Stimulated activated CD4-positive, alpha-beta T cell treated with anti-CD3 and anti-CD28 coated beads, Interleukin-15, amount 100 ng/mL, for 48 hours (primary cell): ENCODE data around the gene SLC7A5.
"Not testable (repeated sequence)": the region's sequence is repeated elsewhere in the genome, so short reads cannot be mapped to it uniquely, and the experiment has no call there.

ENCODE experiments used
- DNase-seq, 2 donors: peaks; one replicate each; pipeline ENCODE4 v3.0.0-alpha.2; 2020; ENCODE audit warnings: low read depth in 2 of 2

SLC7A5 gene

DNA sequence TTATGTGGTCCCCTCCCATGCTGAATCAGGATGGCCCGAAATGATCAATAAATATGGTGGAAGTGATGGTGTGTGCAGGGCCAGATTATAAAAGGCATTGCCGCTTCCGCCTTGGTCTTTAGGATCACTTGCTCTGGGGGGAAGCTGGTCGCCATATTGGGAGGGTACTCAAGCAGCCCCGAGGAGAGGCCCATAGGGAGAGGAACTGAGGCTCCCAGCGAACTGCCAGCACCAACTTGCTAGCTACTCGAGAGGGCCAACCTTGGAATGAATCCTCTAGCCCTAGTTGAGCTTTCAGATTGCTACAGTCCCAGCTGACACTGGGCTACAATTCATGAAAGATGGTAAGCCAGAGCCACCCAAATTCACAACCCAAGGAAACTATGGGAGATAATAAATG lies 19.0 kb upstream of the SLC7A5 start:
- DNase-seq = not testable (repeated sequence)

DNA sequence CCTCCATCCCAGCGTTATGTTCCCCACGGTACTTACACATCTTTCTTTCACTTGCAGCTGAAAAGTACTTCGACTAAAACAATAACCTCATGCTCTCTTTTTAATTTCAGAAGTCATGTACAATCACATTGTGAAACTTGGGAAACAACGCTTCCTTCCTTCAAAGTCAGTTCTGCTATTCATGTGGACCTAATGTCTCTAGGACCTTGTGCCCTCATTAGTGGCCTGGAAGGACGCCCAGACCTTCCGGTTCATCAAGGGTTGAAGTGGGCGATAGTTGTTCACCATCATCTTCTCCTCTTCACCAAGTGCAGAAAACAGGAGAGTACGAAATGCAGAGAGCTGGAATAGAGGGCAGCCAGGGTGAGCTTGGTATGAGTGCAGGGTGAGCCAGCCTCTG lies 18.6 kb upstream of the SLC7A5 start:
- not testable (repeated sequence) for DNase-seq

DNA sequence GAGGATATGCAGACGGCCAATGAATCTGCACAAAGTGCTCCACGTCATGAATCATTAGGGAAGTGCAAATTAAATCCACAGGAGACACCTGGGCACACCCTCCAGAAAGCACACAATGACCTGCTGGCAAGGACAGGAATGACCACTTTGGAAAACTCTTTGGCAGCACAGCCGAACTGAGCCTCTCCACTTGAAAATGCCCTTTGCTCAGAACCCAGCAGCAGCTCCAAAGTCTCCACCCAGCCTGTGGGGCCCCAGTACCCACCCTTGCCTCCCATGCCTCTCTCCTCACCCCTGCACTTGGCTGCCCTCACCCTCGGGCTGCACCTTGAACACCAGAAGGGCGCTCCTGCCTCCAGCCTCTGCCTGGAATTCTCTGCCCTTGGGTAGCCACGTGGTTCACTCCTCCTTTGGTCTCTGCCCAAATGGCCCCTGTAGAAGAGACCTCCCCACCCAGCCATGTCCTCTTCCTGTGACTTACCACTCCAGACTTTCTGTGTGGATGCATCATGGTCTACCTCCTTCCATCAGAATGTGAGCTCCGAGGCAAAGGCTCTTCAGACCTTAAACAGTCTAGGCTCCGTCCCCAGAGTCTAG lies 16.2 kb upstream of the SLC7A5 start:
- DNase-seq = not testable (repeated sequence)

DNA sequence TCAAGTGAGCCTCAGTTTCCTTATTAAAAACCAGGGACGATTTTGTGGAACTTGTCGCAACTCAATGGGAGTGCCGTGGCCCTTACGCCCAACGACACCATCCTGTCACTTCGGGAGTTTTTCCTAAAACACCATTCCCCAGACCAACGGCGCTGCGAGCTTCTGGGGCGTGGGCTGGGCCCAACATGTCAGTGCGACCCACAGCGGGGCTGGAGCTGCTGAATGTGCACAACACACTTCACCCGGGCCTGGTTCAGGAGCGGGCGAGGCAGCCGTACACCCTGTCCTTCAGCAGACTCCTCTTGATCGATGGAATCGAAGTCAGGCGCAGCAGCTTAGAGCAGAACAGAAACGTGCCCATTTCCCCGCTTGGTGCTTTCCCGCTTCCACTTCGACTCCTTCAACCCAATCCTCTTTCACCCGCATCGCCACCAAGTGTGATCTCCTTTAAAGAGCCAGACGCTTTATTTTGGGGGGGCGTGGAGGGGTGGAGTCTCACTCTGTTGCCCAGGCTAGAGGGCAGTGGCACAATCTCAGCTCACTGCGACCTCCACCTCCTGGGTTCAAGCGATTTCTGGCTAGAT lies 13.2 kb upstream of the SLC7A5 start:
- no peak for DNase-seq

DNA sequence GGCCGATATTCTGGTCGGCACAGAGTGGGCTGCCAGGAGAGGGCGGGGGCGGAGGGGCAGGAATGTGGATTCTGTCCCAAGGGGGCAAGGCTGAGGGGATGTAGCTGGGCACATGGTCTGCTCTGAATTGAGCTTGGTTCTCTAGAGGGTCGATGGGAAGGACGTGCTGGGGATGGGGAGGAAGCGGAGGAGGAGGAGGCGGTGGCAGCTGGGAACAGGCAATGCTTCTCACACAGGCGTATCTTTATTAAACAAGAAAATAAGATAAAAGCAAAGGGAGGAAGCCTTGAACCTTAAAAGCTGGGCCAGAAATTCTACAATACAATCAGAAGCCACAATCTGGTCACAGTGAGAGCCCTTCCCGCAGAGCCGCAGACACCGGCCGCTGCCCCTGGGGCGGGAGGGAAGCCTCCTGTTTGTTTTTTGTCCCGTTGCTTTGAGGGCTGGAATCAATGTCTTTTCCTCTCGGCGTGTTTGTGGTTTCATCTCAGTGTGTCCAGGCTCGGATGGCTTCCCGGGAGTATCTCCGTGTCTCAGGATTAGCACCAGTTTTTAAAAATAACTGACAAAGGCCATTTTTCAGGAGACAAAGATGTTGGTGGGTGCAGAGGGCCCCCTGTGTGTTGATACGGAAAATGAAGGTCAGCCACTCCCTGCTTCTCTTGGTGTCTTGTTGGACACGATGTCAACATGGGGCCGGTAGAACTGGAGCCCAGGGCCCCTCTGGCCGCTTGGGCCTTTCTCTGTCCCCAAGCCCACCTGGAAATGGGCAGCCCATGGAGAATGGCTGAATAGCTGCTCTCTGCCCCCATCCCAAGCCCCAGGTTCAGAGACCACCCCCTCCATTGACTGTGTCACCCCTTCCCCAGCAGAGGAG lies 12.3 kb upstream of the SLC7A5 start:
- DNase-seq = no peak

DNA sequence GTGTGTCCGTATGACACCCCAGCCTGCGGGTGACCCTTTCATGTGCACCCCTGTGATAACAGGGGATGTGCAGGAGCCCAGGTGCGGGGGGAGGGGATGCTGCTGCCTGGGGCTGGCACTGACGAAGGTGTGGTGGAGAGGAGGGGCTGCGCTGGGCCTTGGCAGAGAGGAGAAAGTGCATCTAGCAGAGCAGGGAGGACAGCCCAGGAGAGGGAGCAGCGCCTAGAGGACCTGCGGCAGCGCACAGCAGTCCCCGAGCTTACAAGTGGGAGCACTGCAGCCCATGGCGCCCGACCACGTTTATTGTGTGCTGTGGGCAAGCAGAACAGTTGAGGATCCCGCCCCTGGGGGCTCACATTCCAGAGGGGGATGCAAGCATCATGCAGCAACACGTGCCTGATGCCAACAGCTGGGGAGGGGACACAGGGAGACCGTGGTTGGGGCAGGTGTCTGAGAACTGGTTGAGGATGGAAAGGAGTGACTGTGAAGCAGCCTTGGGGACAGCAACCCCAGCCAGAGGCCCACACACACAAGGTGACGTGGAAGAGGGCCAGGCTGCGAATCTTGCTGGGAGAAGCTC lies 10.9 kb upstream of the SLC7A5 start:
- DNase-seq = no peak

DNA sequence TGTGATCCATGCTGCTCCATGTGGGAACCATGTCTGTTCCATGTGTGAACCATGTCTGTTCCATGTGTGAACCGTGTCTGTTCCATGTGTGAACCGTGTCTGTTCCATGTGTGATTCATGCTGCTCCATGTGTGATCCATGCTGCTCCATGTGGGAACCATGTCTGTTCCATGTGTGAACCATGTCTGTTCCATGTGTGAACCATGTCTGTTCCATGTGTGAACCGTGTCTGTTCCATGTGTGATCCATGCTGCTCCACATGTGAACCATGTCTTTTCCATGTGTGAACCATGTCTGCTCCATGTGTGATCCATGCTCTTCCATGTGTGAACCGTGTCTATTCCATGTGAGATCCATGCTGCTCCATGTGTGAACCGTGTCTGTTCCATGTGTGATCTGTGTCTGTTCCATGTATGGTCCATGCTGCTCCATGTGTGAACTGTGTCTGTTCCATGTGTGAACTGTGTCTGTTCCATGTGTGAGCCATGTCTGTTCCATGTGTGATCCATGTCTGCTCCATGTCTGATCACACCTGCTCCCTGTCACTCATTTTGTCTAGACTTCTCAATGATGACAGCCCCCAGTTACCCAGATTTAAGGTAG lies 10.2 kb upstream of the SLC7A5 start:
- not testable (repeated sequence) for DNase-seq

DNA sequence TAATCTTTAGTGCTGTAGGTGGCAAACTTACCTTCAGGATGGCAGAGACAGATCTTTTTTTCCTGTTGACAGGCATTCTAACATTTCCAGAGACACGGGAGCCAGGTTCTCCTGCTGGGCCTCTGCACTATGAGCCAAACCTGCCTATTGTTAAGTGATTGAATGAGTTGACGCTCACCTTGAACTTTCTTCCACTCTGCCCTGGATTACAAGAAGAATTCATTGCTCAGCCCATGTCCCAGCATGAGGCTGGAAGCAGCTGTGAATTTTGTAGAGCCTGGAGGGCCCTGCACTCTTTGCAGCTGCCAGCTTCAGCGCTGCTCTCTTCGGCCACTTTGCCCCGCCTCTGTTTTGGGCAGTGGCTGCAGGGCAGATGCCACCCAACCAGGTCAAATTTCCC lies 9.4 kb upstream of the SLC7A5 start:
- no peak for DNase-seq

DNA sequence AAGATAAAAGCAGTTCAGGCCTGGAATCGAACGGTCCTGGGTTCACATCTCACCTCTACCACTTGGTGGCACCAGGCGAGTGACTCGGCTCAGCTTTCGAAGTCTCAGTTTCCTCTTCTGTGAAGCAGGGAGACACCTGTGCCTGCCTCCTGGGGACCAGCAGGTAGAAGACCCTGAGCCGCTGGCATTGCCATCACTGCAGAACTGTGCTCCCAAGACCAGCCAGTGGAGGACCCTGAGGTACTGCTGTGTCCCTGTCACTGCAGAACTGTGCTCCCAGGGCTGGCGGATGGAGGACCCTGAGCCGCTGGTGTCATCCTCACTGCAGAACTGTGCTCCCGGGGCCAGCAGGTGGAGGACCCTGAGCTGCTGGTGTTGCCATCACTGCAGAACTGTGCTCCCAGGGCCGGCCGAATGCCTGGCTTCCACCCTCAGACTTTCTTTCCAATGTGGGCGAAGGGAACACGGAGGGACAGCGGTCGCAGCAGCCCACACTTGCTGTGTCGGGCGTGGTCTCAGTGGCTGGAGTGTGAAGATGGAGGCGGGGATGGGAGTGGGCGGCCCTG lies 8.7 kb upstream of the SLC7A5 start:
- no peak for DNase-seq

DNA sequence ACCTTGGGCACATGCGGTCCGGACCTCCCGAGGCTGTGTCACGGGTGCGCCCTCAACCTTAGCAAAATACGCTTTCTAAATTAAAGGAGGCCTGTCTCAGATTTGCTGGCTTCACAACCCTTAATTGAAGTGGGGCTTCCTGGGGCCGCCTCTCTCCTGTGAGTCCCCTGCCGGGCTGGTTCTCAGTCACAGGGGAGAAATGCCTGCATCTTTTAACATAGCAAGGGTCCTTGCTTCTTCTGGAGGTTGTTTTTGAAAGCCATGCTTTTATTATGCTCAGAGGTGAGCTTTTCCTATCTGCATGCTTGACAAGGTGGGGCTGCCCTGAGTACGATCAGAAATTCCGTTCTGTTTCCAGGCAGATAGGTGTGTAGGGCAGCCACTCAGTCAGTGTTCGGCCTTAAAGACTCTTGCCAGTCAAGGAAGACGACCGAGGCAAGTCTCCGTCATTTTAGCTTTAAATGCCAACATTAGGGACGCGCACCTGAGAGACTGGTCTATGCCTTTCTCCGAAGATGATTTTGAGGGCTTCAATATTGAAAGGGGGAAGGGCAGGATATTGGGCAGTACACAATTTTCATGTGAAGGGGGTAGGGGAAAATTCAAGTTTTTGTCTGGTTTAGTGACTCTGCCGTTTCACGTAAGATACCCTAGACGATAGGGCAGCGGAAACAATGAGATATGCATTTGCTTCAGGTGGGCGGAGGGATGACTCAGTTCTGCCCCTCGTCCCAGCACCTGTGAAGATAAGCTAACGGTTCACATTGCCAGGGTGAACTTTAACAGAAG lies 5.5 kb upstream of the SLC7A5 start:
- peak; percentile 66 to 81 for DNase-seq

DNA sequence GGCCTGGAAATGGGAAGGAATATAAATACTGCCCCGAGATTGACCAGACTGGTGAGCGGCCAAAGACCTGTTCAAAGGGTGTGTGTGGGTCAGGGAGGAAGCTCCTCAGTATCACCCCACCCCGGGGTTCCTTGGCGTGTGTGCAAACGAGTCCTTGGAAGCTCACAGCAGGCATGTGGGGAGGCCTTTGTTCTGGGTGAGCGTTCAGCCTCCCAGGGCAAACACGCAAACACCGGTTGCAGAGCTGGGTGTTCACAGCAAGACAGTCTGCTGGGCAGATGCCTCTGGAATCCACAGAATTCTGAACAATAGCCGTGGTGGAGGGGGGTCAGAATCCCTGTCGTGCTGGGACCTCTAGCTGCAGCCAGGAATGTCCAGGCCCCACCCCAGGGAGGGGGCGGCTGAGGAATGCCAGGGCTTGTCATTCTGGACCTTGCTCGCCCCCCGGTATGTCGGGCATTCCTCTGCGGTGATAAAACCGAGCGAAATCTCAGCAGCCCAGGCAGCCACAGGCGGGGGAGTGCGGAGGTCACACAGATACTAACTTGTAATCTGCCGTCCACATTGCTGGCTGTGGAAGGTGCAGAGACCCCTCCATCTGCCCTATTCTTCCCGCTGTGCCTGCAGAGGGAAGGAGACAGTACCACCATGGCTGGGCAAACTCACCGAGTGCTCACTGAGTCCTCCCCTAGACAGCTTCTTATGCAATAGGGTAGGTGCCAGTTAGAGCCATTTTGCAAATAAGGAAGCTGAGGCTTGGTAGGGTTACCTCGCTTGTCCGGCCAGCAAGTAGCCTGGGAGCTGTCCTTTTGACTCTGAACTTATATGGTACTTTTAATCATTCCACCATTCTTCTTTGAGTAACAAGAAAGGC lies 1.3 kb upstream of the SLC7A5 start:
- not testable (repeated sequence) for DNase-seq

DNA sequence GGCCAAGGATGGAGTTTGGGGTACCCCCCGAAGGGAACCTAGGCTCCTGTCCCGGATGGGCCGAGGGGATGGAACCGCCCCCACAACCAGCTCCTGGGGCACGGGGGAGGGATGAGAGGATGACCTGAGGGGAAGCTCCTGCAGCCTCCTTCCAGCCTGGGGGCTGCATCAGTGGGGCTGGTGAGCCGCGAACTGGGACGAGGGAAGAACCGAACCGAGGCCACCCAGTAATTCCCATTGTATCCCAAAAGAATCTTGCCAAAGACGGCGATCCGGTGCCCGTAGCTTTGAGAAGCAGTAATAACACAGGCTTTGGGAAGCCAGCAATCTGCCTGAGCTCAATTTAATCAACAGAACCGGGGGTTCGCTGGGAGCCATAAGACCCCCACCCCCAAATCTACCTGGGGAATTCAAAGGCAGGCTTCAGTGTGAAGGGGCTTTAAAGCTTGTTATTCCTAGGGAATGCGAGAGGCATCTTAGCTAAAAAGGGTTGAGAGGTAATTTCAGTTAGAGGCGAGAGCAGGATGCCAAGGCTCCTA lies 641 bp upstream of the SLC7A5 start:
- not testable (repeated sequence) for DNase-seq

DNA sequence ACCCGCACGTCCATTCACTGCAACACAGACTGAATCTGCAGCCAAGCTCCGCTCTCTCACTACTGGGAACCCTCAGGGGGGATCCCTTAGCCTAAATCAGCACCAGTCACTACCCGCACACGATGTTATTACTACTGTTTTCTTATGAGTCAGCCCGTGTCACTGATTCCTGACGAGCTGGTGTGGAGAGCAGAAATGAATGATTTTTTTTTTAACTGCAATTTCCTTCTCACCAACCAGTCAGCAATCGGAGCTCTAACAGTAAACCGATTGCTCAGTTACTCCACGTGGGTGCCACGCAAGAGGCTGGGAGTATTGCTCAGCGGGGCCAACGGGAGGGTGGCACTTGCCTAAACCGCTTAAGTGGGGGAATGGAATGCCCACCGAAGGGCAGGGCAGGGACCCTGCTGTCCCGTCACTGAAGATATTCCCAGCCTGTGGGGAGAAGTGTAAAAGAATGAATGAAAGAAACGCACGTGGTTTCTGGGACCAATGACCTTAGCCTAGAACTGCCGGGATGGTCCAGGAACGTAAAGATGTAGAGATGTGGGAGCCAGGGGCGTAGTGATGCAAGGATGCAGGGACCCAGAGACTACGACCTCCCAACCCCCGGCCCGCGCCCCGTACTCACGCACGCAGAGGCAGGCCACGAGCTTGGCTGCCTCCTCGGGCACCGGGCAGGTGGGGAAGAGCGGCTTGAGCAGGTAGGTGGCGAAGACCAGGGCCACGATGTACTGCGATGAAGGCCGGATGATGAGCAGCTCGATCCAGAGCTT lies 865 bp downstream of the SLC7A5 start:
- DNase-seq = peak; percentile 68 to 73

DNA sequence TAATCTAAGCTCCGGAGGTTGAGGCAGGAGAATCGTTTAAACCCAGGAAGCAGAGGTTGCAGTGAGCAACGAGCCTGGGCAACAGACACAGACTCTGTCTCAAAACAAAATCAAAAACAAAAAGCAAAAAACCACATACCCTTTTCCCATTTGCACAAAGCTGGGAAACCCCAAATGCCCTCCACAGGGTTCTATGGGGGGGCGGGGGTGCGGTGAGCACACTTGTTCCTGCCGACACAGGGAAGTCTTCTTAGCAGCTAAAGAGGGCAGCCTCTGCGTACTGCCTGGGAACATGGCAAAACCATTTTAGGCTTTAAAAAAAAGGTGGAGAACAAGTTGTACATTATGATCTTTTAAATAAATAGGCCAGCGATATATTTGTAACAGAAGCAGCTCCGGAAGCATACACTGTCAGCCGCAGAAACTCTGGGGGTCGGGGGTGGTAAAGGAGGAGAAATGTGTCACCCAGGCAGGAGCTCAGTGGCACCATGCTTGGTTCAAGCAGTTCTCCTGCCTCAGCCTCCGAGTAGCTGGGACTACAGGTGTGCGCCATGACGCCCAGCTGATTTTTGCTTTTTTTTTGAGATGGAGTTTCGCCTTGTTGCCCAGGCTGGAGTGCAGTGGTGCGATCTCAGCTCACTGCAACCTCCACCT lies 3.3 kb downstream of the SLC7A5 start:
- DNase-seq = peak in 1 of 2 donors; percentile 33

DNA sequence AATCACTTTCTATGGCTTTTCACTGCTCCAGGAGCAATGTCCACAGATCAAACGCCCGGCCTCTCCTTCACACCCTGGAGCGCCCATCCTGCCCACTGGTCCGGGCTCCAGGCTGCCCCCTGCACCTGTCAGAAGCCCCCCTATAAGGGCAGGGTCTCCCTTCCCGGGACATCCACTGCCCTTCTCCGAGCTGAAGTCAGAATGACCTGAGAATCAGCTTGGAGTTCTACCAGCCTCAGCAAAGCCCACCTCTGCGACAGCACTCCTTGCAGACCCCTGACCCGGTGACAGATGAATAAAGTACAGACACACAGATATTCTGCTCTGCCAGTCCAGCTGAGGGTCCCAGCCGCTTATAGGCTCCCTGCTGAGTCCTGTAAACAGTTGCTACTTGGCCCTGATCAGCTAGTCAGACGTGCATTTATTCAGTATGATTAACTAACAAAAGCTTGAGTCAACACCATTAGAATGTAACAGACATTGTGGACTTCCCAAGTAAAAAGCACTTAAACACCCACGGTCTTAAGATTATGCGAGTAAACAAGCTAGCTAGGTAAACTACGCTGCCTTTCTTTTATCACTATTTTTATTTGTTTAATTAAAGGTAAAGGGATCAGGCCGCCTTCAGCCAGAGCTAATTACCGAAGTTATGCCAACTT lies 4.8 kb downstream of the SLC7A5 start:
- DNase-seq = no peak

DNA sequence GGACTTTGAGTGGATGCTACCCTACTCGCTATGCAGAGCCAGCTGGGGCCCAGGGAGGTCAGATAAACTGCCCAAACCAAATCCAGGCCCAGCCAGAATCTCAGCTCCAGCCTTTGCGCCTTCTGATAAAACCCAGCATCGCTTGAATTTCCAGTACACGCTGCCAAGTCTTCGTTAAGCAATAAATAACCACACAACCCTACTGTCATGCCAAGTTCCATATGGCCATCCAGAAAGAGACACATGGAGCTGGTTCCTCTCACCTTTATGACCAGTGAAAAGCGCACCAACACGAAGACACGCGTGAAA lies 6.0 kb downstream of the SLC7A5 start:
- not testable (repeated sequence) for DNase-seq

DNA sequence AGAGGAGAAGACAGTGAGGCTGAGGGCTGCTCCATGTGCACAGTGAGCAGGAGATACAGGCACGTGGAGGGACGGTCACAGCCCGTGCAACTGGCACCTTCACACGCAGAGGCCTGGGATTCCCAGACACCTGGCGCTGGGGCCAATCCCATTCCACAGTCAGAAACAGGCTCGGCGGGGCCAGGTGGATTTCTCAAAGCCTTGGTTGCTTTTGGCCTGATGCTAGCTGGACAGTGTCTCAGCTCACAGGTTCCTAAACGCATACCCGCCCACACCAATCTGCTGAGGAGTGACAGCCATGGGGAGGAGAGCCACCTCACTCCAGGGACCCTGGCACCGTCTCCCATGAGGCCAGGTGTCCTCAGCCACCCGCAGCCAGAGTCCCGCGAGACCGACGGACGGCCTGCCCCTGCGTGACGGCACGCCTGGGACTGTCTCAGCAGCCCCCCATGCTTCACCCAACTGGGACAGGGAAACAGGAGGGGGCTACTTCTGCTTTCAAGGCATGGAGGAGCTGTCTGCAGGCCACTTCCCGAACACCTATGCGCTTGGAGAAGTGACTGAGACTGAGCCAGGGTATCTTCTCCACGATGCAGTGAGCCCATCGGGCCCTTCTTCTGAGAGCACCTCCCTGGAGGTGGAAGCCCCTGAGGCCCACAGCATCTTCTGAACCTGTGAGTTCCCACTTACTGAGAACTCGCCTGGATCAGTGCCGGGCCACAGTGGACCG lies 6.5 kb downstream of the SLC7A5 start:
- not testable (repeated sequence) for DNase-seq
